PC-9 (cell line): ENCODE results near the gene ZFYVE16.

Experiments used
- CTCF ChIP-seq: fragments of 200-600 bp; sonication (generic); conservative IDR thresholded peaks from 2 replicates; pipeline ENCODE4 v1.6.1; 2017; ENCODE audit warnings: mixed run types, antibody characterized with exemption, mild to moderate bottlenecking, moderate library complexity
- EZH2 ChIP-seq: fragments of 200-600 bp; sonication (generic); IDR thresholded peaks from 2 replicates; pipeline ENCODE4 v1.8.0; 2017; ENCODE audit warnings: antibody characterized with exemption, low read depth

- TF ChIP-seq CTCF, result no peak
- no peak for TF ChIP-seq EZH2
These were observed 6.2 kb downstream of the ZFYVE16 start for GRCh38 chr5:80414113-80414512.
